Activated CD8-positive, alpha-beta memory T cell treated with anti-CD3 and anti-CD28 coated beads, Interleukin-2, amount 50 U/mL, for 4 hours (primary cell): Measurements from ENCODE around the gene CACNG4.

ENCODE experiments used
- DNase-seq: peaks from one replicate; pipeline ENCODE4 v3.0.0-alpha.2; 2020

CACNG4 gene

DNA sequence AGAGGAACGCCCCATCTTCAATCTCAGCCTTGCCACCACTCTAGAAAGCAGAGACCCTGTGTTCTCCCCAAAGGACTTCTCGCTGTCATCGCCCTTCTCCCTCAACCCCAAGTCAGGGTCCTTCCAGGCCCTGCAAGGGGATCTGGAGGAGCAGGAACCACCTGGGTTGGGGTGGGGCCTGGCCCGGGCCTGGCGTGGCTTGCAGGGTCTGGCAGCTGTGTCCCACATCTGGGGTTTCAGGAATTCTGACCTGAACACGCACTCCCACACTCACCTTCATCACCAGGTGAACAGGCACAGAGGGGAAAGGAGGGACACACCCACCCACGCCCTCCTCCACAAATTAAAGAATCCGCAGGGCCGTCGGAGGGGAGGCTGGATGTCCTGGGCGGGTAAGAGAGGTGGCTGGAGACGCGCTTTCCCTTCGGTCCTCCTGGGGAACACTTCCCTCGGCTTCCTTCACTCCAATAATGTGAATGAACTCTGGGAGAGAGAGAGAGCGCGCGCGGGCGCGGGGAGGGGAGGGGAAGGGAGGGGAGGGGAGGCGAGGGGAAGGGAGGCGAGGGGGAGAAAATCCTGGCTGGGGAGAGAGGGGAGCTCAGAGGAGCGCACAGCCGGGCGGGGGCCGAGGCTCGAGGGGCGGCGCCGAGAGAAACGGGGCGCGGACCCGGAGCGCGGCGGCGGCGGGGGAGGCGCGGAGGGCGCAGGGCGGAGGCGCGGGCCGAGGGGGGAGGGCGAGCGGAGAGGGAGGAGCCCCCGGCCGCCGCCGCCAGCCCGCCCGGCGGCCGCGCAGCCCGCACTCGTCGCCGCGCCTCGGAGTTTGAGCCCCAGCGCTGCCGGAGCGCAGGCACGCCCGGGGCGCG, at the start of gene CACNG4:
CACNG4 (plus strand) TSS at position 799 of the 863 bp plus-strand sequence. CDS start 205 bp downstream, outside the sequence.
- DNase-seq: no peak

DNA sequence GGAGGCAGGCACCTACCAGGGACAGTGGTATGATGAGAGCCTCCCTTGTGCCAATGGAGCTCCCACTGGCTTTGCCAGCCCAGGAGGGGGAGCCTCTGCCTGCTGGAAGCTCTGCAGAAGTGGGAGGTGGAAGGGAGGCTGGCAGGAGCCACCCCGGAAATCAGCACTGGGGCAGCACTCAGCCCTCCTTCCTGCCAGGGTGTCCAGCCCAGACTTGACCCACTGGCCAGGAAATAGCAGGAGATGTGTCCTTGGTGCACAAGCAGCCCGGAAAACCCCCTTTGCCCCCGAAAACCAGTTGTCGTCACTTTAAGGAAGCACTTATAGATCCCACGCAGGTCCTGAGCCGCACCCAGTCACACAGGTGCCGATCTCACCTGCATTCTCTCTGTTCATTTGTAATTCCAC, 49.3 kb upstream of the CACNG4 start:
- DNase-seq: no peak

DNA sequence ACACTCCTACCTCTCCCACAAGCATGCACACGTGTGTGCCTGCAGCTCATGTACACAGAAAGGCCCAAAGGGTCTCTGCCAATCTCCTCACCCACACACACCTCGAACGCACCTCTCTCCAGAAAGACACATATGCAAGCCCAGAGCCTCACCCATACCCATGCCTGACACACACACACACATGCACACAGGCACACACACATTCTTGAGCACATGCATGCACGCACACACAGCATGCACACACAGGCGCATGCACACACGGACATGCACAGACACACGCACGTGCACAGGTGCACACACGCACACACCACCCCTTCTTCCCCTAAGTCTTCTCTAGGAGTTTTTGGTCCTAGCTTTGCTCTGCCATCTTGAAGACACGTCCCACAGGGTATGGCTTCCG, 48.7 kb upstream of the CACNG4 start:
- no peak for DNase-seq

GRCh38 chr17:66916946-66917345, 47.6 kb upstream of the CACNG4 start:
- no peak for DNase-seq

DNA sequence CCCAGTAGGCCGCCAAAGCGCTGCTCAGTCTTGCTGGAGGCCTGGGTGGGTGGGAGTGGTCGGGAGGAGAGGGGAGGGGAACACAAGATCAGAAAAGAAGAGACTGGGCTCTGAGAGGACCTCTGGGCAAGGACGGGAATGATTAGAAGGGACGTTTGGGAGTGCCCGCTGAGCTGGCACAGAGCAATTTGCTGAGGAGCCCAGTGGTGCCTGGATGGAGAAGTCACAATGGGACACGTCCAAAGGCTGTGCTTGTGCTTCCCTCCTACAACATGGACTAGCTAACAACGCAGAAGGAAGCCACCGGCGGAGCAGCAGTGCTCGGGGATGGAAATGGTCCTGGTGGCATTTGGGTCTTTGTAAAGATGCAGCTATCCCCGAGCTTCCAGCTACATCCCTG, 45.6 kb upstream of the CACNG4 start:
- no peak for DNase-seq

- no peak for DNase-seq
Measured at GRCh38 chr17:66920435-66920834, 44.1 kb upstream of the CACNG4 start.

DNA sequence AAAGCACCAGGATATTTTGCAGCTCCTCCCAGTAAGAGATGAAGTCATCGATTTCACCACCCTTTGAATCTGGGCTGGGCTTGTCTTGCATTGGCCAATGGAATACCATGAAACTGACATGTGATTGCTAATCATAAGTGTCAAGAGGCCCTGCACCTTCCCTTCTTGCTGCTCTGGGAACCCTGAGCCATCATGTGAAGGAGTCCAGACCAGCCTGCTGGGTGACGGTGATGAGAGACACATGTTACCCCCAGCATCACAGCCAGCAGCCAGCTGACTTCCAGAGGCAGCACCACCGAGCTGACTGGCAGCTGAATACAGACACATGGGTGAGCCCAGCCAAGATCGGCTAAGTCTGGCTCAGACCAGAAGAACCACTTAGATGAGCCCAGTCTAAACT, 43.6 kb upstream of the CACNG4 start:
- no peak for DNase-seq

DNA sequence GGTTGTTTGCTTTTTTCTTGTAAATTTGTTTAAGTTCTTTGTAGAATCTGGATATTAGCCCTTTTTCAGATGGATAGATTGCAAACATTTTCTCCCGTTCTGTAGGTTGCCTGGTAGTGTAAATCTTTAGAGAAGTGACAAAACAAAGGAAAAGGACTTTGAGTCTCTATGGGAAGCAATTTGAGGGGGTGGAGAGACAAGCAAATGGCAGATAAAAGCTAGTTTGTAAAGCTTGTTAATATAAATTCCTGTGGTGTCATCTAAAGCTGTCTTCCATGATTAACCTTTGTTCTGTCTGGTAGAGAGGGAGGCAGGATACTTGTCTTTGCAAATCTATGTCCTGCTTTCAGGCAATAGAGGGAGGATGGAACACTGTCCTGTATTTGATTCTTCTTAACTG, 40.6 kb upstream of the CACNG4 start:
- DNase-seq: no peak

DNA sequence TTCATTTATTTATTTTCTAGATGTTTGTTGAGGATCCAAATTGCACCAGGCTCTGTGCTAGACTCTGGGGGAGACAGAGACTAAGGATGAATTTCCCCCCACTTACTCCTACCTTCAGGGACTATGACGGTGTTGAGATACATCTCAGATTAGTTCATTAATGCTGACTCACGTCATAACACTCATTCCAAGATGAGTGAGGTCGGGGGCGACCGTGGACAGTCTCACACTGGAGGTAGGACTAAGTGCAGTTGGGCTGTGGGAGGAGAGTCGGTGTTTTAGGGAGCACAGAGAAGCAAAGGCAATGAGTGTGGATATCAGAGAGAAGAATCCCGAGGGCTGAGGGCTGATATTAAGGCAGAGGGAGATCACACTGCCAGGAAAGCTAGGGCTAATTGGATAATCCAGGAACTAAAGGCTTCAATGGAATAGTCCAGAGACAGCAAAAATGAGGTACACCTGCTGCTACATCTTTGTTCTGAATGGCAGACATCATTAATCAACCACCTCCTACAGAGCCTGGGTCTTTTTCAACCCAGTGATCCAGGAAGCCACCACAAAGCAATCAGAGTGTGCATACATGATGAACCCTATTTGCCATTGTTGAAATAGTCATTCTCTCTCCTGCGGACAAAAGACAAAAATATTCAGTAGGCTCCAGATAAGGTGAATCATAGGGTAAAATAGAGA, 38.6 kb upstream of the CACNG4 start:
- DNase-seq: no peak

GRCh38 chr17:66928949-66929348, 35.6 kb upstream of the CACNG4 start:
- DNase-seq: no peak

DNA sequence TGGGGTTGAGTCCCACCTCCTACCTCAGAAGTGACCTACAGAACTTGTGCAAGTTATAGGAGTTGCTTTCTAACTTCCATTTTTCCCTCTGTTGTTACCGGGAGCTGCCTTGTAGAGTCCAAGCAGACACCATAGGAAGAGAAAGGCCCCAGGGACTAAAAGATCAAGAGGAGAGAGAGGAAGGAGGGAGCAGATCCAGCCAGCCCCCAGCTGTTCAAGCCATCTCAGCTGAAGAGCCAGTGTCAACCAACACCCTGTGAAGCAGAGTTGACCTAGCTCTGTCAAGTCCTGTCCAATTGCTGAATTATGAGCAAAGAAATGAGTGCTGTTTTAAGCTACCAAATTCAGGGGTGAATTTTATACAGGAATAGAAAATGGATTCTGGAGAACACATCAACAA, 34.9 kb upstream of the CACNG4 start:
- DNase-seq: no peak

DNA sequence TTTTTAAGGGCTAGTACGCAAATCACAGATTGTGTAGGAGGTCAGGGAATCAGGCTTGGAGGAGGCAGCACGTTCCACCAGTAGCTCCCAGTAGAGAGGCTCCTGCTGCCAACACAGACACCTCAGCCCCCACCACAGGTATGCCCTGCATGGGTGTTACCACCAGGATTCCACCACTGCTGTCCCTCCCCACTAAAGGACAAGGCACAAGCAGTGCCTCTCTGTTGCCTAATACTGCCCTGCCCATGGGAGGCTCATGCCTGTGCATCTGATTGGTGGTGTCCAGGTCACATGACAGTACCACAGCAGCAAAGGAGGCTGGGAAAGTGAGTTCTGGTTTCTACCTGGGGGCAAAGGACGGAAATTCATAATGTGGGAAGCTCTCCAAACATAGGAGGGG, 33.6 kb upstream of the CACNG4 start:
- DNase-seq: no peak

DNA sequence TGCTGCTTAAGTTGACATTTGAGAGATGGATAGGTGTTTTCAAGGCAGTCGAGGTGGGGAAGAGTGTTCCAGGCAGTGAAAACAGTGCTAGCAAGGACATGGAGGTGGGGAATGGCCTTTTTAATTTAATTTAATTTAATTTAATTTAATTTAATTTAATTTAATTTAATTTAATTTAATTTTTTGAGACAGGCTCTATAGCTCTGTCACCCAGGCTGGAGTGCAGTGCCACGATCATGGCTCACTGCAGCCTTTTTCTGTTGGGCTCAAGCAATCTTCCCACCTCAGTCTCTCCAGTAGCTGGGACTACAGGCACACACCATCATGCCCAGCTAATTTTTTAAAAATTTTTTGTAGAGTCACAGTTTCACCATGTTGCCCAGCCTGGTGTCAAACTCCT, 32.2 kb upstream of the CACNG4 start:
- no peak for DNase-seq

GRCh38 chr17:66934040-66934439, 30.5 kb upstream of the CACNG4 start:
- no peak for DNase-seq

DNA sequence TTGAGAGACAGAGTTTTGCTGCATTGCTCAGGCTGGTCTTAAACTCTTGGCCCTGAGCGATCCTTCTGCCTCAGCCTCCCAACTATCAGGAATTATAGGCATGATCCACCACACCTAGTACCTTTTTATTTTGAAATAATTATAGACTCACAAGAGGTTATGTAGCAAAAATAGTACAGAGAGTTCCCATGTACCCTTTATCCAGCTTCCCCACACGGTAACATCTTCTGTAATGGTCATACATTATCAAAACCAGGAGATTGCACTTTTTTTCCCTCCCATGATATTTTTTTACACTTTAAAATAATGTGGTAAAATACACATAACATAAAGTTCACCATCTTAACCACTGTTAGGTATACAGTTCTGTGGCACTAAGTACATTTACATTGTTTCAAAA, 28.8 kb upstream of the CACNG4 start:
- no peak for DNase-seq

DNA sequence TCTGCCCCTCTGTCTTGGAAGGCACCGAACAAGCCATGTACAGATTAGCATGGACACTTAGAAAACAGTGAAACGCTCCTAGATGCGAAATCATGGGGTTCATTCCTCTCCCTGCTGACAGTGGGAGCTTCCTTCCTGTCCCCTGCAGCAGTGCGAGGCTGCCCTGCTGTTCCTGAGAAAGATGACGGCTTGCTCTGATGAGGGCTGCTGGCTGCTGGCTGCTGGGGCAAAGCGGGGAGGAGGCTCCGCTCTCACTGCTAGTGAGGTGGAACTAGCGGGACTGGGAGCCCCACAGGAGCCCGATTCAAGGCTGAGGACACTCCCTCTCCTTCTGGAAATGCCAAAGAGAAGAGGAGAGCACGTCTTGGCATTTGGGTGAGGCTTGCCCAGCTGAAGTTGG, 25.9 kb upstream of the CACNG4 start:
- DNase-seq: no peak

- no peak for DNase-seq
Measured at GRCh38 chr17:66939461-66940114, 24.9 kb upstream of the CACNG4 start.

GRCh38 chr17:66941249-66941648, 23.3 kb upstream of the CACNG4 start:
- no peak for DNase-seq

- DNase-seq: no peak
Measured at GRCh38 chr17:66941773-66942450, 22.6 kb upstream of the CACNG4 start.

DNA sequence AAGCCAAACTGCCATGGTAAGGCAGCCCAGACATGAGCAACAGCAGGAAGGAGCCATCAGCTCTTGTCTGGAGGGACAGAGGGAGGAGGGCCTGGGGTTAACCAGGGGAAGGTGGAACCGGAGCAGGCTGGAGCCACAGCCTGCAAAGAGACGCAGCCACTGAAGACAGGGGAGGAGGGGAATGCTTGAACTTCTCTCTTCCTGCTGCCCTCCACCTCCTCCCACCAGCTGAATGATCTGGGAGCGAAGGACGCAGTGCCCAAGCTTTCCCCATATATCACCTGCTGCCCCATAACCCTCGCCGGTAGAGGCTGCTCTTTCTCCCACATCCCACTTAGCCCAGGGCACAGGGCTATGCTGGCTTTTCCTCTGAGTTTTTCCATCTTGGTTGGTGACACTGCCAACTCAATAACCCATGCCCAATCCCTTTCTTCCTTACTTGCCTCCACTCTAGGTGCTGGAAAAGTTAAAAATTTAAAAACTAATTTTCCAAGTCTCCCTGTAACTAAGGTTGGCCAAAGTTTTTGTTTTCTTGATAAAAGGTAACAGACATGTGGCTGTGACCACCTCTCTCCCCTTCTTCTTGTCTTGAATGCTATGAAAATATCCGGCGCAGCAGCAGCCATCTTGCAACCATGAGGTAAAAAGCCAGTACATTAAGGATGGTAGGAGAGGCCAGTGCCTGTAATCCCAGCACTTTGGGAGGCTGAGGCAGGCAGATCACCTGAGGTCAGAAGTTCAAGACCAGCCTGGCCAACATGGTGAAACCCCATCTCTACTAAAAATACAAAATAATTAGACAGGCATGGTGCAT, 21.8 kb upstream of the CACNG4 start:
- no peak for DNase-seq

DNA sequence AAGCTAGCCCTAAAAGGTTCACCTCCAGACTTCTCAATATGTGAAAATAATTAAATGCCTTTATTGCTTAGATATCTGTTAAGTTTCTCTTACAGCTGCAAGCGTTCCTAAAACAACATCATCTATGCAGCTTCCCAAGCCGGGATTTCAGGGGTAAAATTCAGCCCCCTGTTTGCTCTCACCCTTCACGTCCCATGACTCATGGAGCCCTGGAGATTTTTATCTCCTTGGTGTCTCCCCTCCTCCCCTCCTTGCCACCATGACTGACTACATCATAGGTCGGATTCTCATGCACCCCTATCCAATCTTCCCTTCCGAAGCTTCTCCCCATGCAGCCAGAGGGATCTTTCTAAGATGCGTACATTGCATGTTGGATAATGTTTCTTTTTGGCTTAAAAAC, 21.0 kb upstream of the CACNG4 start:
- no peak for DNase-seq

GRCh38 chr17:66944351-66945146, 20.0 kb upstream of the CACNG4 start:
- no peak for DNase-seq
